Measurements from ENCODE around the gene RASSF4. TPM values are rescaled to one million over a fixed set of nuclear protein-coding genes. Genes with fewer than 3 reads are reported as not detected.

The RASSF4 gene
- total and polyA plus RNA-seq, 12 donors = 41.2 to 120 (median 79.9) TPM

DNA sequence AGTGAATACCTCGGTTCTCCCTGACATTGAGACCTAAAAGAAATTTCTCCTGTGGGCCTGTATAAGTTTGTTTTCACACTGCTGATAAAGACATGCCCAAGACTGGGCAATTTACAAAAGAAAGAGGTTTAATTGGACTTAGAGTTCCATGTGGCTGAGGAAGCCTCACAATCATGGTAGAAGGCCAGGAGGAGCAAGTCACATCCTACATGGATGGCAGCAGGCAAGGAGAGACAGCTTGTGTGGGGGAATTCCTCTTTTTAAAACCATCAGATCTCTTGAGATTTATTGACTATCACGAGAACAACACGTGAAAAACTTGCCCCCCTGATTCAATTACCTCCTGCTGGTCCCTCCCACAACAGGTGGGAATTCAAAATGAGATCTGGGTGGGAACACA is 41.8 kb upstream of the RASSF4 start:
- DNase-seq = no peak
- TF ChIP-seq, protein P1, sequence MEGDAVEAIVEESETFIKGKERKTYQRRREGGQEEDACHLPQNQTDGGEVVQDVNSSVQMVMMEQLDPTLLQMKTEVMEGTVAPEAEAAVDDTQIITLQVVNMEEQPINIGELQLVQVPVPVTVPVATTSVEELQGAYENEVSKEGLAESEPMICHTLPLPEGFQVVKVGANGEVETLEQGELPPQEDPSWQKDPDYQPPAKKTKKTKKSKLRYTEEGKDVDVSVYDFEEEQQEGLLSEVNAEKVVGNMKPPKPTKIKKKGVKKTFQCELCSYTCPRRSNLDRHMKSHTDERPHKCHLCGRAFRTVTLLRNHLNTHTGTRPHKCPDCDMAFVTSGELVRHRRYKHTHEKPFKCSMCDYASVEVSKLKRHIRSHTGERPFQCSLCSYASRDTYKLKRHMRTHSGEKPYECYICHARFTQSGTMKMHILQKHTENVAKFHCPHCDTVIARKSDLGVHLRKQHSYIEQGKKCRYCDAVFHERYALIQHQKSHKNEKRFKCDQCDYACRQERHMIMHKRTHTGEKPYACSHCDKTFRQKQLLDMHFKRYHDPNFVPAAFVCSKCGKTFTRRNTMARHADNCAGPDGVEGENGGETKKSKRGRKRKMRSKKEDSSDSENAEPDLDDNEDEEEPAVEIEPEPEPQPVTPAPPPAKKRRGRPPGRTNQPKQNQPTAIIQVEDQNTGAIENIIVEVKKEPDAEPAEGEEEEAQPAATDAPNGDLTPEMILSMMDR (IDR thresholded peaks at IDR 0.05) = no peak
- WGBS, 2 donors = 74 to 89% methylated on average over 3 of the region's 3 CpGs

DNA sequence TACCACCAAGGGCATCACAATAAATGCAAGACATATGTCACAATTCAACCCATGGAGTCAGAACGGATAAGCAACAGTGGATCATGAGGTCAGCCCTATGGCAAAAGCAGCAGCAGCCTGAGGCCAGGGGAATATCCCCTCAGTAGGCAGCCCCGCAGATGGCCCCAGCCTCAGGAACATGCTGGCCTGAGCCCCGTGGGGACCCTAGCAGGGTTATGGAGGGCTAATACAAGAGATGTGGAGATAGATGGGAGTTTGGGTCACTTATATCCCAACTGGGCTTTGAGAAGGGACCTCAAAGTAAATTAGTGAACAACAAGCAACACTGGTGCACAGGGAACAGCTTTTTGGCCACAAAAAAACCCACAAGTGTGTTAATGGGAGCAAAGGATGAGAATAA is 39.4 kb upstream of the RASSF4 start:
- no peaks in the 10 kb centered on the region for H3K9me3 ChIP-seq
- WGBS, 2 donors = 87 to 94% methylated on average over 3 of the region's 3 CpGs
- intact Hi-C loops (cut with DNase I) = no loop called here
- no peaks in the 10 kb centered on the region for H3K27me3 ChIP-seq
- DNase-seq (no peak), ATAC-seq (no peak)
- H3K27ac ChIP-seq = no peak overlapping the region
- H3K4me1 ChIP-seq = no peaks in the 10 kb centered on the region
- TF ChIP-seq, protein P1 (IDR thresholded peaks at IDR 0.05) = no peak
- H3K4me3 ChIP-seq = no peak overlapping the region
- H3K36me3 ChIP-seq = no peaks in the 10 kb centered on the region

More for the DNA sequence above, 41.8 kb upstream of the RASSF4 start:
- H3K9me3 ChIP-seq = no peaks in the 10 kb centered on the region
- H3K4me3 ChIP-seq = no peak overlapping the region
- intact Hi-C loops (cut with DNase I) = no loop called here
- H3K36me3 ChIP-seq = no peaks in the 10 kb centered on the region
- no peaks in the 10 kb centered on the region for H3K27me3 ChIP-seq
- peaks cover 0 to 20% (median 7%) of the 10 kb centered on the region in 9 donors for H3K4me1 ChIP-seq
- no peak for ATAC-seq
- no peak overlapping the region for H3K27ac ChIP-seq

DNA sequence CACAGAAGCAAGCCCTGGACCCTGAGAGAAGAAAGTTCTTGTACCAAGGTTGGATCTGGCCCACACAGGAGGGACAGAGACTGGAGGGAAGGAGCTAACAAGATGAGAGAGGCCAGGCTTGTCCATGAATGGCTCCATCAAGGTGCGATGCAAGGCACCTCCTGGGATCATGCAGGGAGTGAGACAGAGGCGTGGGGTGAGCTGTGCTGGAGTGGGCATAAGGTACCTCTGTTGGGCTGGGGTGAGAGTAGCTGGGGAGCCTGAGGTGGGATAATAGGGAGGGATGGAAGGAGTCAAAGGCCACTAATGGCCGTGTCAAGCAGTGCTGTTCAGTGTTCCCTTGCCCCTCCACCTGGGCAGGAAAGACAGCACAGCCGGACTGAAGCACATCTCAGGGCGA is 38.5 kb upstream of the RASSF4 start:
- no peak for DNase-seq

DNA sequence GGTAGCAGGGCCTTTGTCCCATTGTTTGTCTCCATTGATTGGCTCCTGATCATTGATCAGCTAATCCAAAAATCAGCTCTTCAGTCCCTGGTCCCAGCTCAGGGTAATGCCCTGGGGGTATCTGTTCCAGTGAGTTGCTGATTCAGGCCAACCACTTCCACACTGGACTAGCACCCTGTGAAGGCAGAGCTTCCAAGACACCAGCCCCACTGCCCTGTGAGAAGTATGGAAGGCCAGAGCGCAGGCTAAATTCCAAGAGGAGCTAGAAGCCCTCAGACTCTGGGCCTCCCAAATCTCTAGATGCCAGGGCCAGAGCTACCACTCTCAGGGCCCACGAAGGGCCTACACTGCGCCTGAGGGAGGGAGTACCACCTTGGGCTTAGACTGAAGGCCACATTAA is 38.1 kb upstream of the RASSF4 start:
- Histone ChIP-seq H3K9me3 (no peaks in the 10 kb centered on the region), H3K27ac (no peak overlapping the region), H3K4me3 (no peak overlapping the region), H3K4me1 (no peaks in the 10 kb centered on the region), H3K27me3 (no peaks in the 10 kb centered on the region), H3K36me3 (no peaks in the 10 kb centered on the region)
- 96 to 98% methylated on average over 3 of the region's 3 CpGs for WGBS, 2 donors
- intact Hi-C loops (cut with DNase I) = no loop called here
- DNase-seq = no peak
- ATAC-seq = no peak
- TF ChIP-seq, protein P1 (IDR thresholded peaks at IDR 0.05) = no peak

More for the DNA sequence above, 38.5 kb upstream of the RASSF4 start:
- 90 to 92% methylated on average over 5 of the region's 5 CpGs for WGBS, 2 donors
- no peak overlapping the region for H3K27ac ChIP-seq
- no peak for ATAC-seq
- H3K4me1 ChIP-seq = no peaks in the 10 kb centered on the region
- TF ChIP-seq, protein P1 (IDR thresholded peaks at IDR 0.05) = no peak
- intact Hi-C loops (cut with DNase I) = no loop called here
- H3K9me3 ChIP-seq = no peaks in the 10 kb centered on the region
- H3K4me3 ChIP-seq = no peak overlapping the region
- H3K27me3 ChIP-seq = no peaks in the 10 kb centered on the region
- no peaks in the 10 kb centered on the region for H3K36me3 ChIP-seq

All from heart right ventricle (tissue), 16 donors.